ENCODE measurements around the gene DUSP22.

Gene DUSP22

DNA sequence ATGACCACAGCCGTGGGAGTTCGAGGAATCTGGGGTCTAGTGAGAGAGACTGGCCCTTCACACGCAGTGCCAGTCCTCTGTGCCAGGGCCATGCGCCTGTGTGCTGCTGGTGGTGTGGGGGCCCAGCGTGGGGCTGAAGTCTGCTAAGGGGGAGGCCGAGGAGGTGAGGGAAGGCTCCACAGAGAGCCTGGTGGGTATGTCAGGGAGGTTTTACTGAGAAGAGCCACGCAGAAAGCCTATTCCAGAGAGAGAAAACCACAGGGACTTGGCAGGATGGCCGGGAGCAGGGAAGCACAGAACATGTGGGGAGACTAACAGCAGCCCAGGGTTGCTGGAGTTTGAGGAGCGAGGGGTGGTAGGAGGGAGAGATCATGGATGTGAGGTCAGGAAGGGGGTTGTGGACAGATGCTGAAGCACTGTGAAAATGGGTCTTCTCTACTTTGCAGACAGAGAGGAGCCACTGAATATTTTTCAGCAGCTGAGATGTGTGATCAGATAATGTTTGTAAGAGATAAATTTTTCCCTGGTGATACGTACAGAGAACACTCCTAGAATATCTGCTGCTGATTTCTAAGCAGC is 35.3 kb downstream of the DUSP22 start:
- no peaks in the 10 kb centered on the region for H4K20me1 ChIP-seq (ENCODE audit: insufficient read depth, low read length)
- peak overlapping the region; percentile 69 for H3K4me2 ChIP-seq (ENCODE audit: low read depth, low read length)
- no peaks in the 10 kb centered on the region for H3K9me2 ChIP-seq (replicated peaks; ENCODE audit: insufficient read depth, low read length)
- no peaks in the 10 kb centered on the region for H3K27me3 ChIP-seq (replicated peaks; ENCODE audit: insufficient read depth, low read length)
- peak overlapping the region; percentile 71 for H3K9ac ChIP-seq (ENCODE audit: low read length)
- H3K36me3 ChIP-seq (replicated peaks; ENCODE audit: insufficient read depth, low read length), result peaks cover 11% of the 10 kb centered on the region; the same call in 1 of the 2 replicates
- no peak for DNase-seq
- TF ChIP-seq, protein P1, sequence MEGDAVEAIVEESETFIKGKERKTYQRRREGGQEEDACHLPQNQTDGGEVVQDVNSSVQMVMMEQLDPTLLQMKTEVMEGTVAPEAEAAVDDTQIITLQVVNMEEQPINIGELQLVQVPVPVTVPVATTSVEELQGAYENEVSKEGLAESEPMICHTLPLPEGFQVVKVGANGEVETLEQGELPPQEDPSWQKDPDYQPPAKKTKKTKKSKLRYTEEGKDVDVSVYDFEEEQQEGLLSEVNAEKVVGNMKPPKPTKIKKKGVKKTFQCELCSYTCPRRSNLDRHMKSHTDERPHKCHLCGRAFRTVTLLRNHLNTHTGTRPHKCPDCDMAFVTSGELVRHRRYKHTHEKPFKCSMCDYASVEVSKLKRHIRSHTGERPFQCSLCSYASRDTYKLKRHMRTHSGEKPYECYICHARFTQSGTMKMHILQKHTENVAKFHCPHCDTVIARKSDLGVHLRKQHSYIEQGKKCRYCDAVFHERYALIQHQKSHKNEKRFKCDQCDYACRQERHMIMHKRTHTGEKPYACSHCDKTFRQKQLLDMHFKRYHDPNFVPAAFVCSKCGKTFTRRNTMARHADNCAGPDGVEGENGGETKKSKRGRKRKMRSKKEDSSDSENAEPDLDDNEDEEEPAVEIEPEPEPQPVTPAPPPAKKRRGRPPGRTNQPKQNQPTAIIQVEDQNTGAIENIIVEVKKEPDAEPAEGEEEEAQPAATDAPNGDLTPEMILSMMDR (IDR thresholded peaks at IDR 0.05; ENCODE audit: low read length), result no peak
- no peak for TF ChIP-seq EZH2 (optimal IDR thresholded peaks at IDR 0.05; ENCODE audit: low read depth, low read length)
- TF ChIP-seq EZH2phosphoT487 (IDR thresholded peaks at IDR 0.05; ENCODE audit: low read length), result no peak
- H3K27ac ChIP-seq (ENCODE audit: low read length), result peak overlapping the region; percentile 94
- no peaks in the 10 kb centered on the region for H3K9me3 ChIP-seq (replicated peaks; ENCODE audit: insufficient read depth, low read length)
- H3K79me2 ChIP-seq (ENCODE audit: low read length), result peaks cover 82% of the 10 kb centered on the region
- peak overlapping the region; percentile 30 for H3K4me3 ChIP-seq (ENCODE audit: low read length)
- H3F3A ChIP-seq (ENCODE audit: insufficient read depth, low read length), result peaks cover 60% of the 10 kb centered on the region
- peak overlapping the region; percentile 4; the same call in 1 of the 2 replicates for H2AFZ ChIP-seq (ENCODE audit: low read length)
- H3K4me1 ChIP-seq (ENCODE audit: low read length), result peaks cover 83% of the 10 kb centered on the region

DNA sequence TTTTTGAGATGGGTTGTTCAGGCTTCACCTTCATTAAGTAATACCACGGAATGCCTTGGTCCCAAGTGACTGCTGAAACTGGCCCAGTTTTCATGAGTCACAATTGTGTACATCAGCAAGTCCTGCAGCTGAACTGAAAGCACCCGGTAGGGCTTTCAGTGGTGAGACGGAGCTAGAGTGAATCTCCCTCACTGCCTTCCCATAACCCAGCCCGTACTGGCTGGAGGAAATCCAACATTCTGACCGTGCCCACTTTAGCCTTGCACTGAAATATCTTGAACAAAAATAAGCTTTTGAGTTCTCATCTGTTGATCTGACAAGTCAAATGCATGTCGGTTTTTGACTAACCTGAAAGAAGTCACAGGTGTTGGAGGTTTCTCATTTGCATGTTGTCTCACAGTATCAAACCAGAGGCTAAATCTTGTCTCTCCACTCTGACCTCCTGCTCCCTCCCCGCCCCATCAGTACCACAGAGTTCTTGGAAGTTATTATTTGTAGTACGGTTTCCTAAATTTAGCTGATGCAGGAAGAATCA is 35.9 kb downstream of the DUSP22 start:
- Histone ChIP-seq H2AFZ (ENCODE audit: low read length) (no peak overlapping the region), H3K4me1 (ENCODE audit: low read length) (peaks cover 81% of the 10 kb centered on the region), H3K4me3 (ENCODE audit: low read length) (peak overlapping the region; percentile 37), H3K9me3 (replicated peaks; ENCODE audit: insufficient read depth, low read length) (no peaks in the 10 kb centered on the region), H3K9me2 (replicated peaks; ENCODE audit: insufficient read depth, low read length) (no peaks in the 10 kb centered on the region), H3K36me3 (replicated peaks; ENCODE audit: insufficient read depth, low read length) (peaks cover 11% of the 10 kb centered on the region; the same call in 1 of the 2 replicates), H3K79me2 (ENCODE audit: low read length) (peaks cover 88% of the 10 kb centered on the region), H3K27me3 (replicated peaks; ENCODE audit: insufficient read depth, low read length) (no peaks in the 10 kb centered on the region), H4K20me1 (ENCODE audit: insufficient read depth, low read length) (no peaks in the 10 kb centered on the region), H3F3A (ENCODE audit: insufficient read depth, low read length) (peaks cover 55% of the 10 kb centered on the region), H3K4me2 (ENCODE audit: low read depth, low read length) (peak overlapping the region; percentile 69), H3K9ac (ENCODE audit: low read length) (peak overlapping the region; percentile 71), H3K27ac (ENCODE audit: low read length) (peak overlapping the region; percentile 94)
- no peak for TF ChIP-seq EZH2 (optimal IDR thresholded peaks at IDR 0.05; ENCODE audit: low read depth, low read length)
- TF ChIP-seq, protein P1 (IDR thresholded peaks at IDR 0.05; ENCODE audit: low read length), result no peak
- peak; percentile 99 for DNase-seq

DNA sequence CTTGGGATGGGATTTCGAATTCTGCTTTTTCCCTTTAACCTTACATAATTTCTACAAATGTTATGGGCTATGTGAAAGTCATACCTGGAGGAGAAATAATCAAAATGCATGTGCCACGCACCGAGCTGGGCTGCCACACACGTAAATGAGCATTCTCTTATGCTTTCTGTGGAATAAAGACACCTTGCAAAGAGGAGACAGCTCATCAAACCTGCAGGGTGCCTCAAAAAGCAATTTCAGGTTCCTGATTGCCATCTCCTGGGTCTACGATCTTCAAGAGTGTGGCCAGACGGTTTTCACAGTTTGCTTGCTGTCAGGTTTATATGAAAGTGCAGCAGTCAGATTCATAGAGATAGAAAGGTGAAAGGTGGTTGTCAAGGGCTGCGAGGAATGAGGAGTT is 36.6 kb downstream of the DUSP22 start:
- H3K9ac ChIP-seq (ENCODE audit: low read length), result peak overlapping the region; percentile 71
- no peaks in the 10 kb centered on the region for H4K20me1 ChIP-seq (ENCODE audit: insufficient read depth, low read length)
- H3K27me3 ChIP-seq (replicated peaks; ENCODE audit: insufficient read depth, low read length), result no peaks in the 10 kb centered on the region
- H3K9me3 ChIP-seq (replicated peaks; ENCODE audit: insufficient read depth, low read length), result no peaks in the 10 kb centered on the region
- H3K79me2 ChIP-seq (ENCODE audit: low read length), result peaks cover 88% of the 10 kb centered on the region
- peak overlapping the region; percentile 69 for H3K4me2 ChIP-seq (ENCODE audit: low read depth, low read length)
- H3K4me1 ChIP-seq (ENCODE audit: low read length), result peaks cover 75% of the 10 kb centered on the region
- peak overlapping the region; percentile 94 for H3K27ac ChIP-seq (ENCODE audit: low read length)
- H3K9me2 ChIP-seq (replicated peaks; ENCODE audit: insufficient read depth, low read length), result no peaks in the 10 kb centered on the region
- peak overlapping the region; percentile 37 for H3K4me3 ChIP-seq (ENCODE audit: low read length)
- H3F3A ChIP-seq (ENCODE audit: insufficient read depth, low read length), result peaks cover 47% of the 10 kb centered on the region
- TF ChIP-seq, protein P1 (IDR thresholded peaks at IDR 0.05; ENCODE audit: low read length), result peak; percentile 20
- TF ChIP-seq EZH2 (optimal IDR thresholded peaks at IDR 0.05; ENCODE audit: low read depth, low read length) (no peak), EZH2phosphoT487 (IDR thresholded peaks at IDR 0.05; ENCODE audit: low read length) (no peak)
- peaks cover 11% of the 10 kb centered on the region; the same call in 1 of the 2 replicates for H3K36me3 ChIP-seq (replicated peaks; ENCODE audit: insufficient read depth, low read length)
- no peak overlapping the region for H2AFZ ChIP-seq (ENCODE audit: low read length)
- peak; percentile 86 for DNase-seq
